Measurements from ENCODE around the gene NDUFC2. TPM values are rescaled to one million over a fixed set of nuclear protein-coding genes. Genes with fewer than 3 reads are reported as not detected.
A peak's percentile ranks its signal among the peaks of the same experiment; 100 is the strongest.

Gene NDUFC2
- 100 to 1,000 TPM in 1 of 4 donors, 10 to 100 TPM in 3; 10.2 to 137 (median 66.7) TPM for total RNA-seq

GRCh38 chr11:78079232-78080083 is at the start of gene NDUFC2:
Gene NDUFC2, minus strand, starts transcription at chr11:78079862. Its CDS starts 118 bp downstream, at chr11:78079744.
- H3K4me1 ChIP-seq = no peaks in the 10 kb centered on the region
- H3K27me3 ChIP-seq = no peaks in the 10 kb centered on the region
- H3K36me3 ChIP-seq = no peaks in the 10 kb centered on the region
- intact Hi-C loops (cut with DNase I; ENCODE audit: low total_unique reads) = no loop called here
- peak within 1 kb of the TSS; percentile 91 to 92 for H3K4me3 ChIP-seq
- peak within 1 kb of the TSS; percentile 85 to 88 for H3K27ac ChIP-seq
- peak; percentile 74 to 81 for DNase-seq
- TF ChIP-seq POLR2A (IDR thresholded peaks at IDR 0.05) = peak; percentile 12 to 55
- peak in 3 of 4 experiments; percentile 10 to 22 (median 17) for TF ChIP-seq CTCF (IDR thresholded peaks at IDR 0.05)
- H3K9me3 ChIP-seq = no peaks in the 10 kb centered on the region

- no peak for DNase-seq
- H3K36me3 ChIP-seq = no peaks in the 10 kb centered on the region
- no peak overlapping the region for H3K4me3 ChIP-seq
- TF ChIP-seq POLR2A (IDR thresholded peaks at IDR 0.05) = no peak
- no peak for TF ChIP-seq CTCF (IDR thresholded peaks at IDR 0.05)
- no peaks in the 10 kb centered on the region for H3K9me3 ChIP-seq
- H3K27ac ChIP-seq = no peak overlapping the region
- H3K27me3 ChIP-seq = no peaks in the 10 kb centered on the region
- intact Hi-C loops (cut with DNase I; ENCODE audit: low total_unique reads) = no loop called here
- no peaks in the 10 kb centered on the region for H3K4me1 ChIP-seq
These were observed 47.7 kb upstream of the NDUFC2 start for GRCh38 chr11:78127403-78127802.

- TF ChIP-seq POLR2A (IDR thresholded peaks at IDR 0.05) = no peak
- no peak for TF ChIP-seq CTCF (IDR thresholded peaks at IDR 0.05)
- no peak overlapping the region for H3K27ac ChIP-seq
- DNase-seq = no peak
- H3K4me1 ChIP-seq = no peaks in the 10 kb centered on the region
- no peak overlapping the region for H3K4me3 ChIP-seq
- no peaks in the 10 kb centered on the region for H3K9me3 ChIP-seq
- intact Hi-C loops (cut with DNase I; ENCODE audit: low total_unique reads) = no loop called here
- H3K36me3 ChIP-seq = no peaks in the 10 kb centered on the region
- no peaks in the 10 kb centered on the region for H3K27me3 ChIP-seq
These were observed 33.1 kb upstream of the NDUFC2 start for GRCh38 chr11:78112582-78113275.

- Histone ChIP-seq H3K27me3 (no peaks in the 10 kb centered on the region), H3K27ac (no peak overlapping the region), H3K4me1 (no peaks in the 10 kb centered on the region), H3K36me3 (no peaks in the 10 kb centered on the region), H3K4me3 (no peak overlapping the region), H3K9me3 (no peaks in the 10 kb centered on the region)
- intact Hi-C loops (cut with DNase I; ENCODE audit: low total_unique reads) = no loop called here
- DNase-seq = no peak
- TF ChIP-seq POLR2A (IDR thresholded peaks at IDR 0.05) (no peak), CTCF (IDR thresholded peaks at IDR 0.05) (no peak)
These were observed 31.6 kb upstream of the NDUFC2 start for GRCh38 chr11:78111298-78111697.

- Histone ChIP-seq H3K4me3 (no peak overlapping the region), H3K4me1 (no peaks in the 10 kb centered on the region), H3K27me3 (no peaks in the 10 kb centered on the region), H3K9me3 (no peaks in the 10 kb centered on the region), H3K36me3 (no peaks in the 10 kb centered on the region), H3K27ac (no peak overlapping the region)
- intact Hi-C loops (cut with DNase I; ENCODE audit: low total_unique reads) = no loop called here
- DNase-seq = no peak
- TF ChIP-seq CTCF (IDR thresholded peaks at IDR 0.05) (no peak), POLR2A (IDR thresholded peaks at IDR 0.05) (no peak)
These were observed 31.2 kb upstream of the NDUFC2 start for GRCh38 chr11:78110830-78111229.
